NCI-H2081 (cell line): Measurements from ENCODE around the gene LDLRAD1.
"Not testable (repeated sequence)": the region's sequence is repeated elsewhere in the genome, so short reads cannot be mapped to it uniquely, and the experiment has no call there.

Experiments used
- DNase-seq, 2 experiments: peaks; one replicate each; lab custom pipeline; 2025; lab: John Stamatoyannopoulos, UW

LDLRAD1 gene

GRCh38 chr1:53992085-53992874, 25.7 kb downstream of the LDLRAD1 start:
- no peak for DNase-seq

GRCh38 chr1:53987880-53988279, 30.1 kb downstream of the LDLRAD1 start:
- DNase-seq, result no peak

GRCh38 chr1:53986458-53986857, 31.5 kb downstream of the LDLRAD1 start:
- no peak for DNase-seq

- no peak for DNase-seq
Observed at GRCh38 chr1:53984726-53985125, 33.3 kb downstream of the LDLRAD1 start.

GRCh38 chr1:53982763-53983104, 35.3 kb downstream of the LDLRAD1 start:
- no peak for DNase-seq

- DNase-seq, result peak; percentile 8 to 26
Observed at GRCh38 chr1:53982034-53982762, 35.8 kb downstream of the LDLRAD1 start.

GRCh38 chr1:53981220-53981619, 36.8 kb downstream of the LDLRAD1 start:
- no peak for DNase-seq

GRCh38 chr1:53979712-53980450, 38.1 kb downstream of the LDLRAD1 start:
- DNase-seq, result no peak

GRCh38 chr1:53975861-53976260, 42.1 kb downstream of the LDLRAD1 start:
- no peak for DNase-seq

- DNase-seq, result no peak
Observed at GRCh38 chr1:53971718-53972117, 46.3 kb downstream of the LDLRAD1 start.

- DNase-seq, result not testable (repeated sequence)
Observed at GRCh38 chr1:53969323-53969722, 48.7 kb downstream of the LDLRAD1 start.

GRCh38 chr1:53968125-53968513, 49.9 kb downstream of the LDLRAD1 start:
- DNase-seq, result peak; percentile 14 to 64

- DNase-seq, result no peak
Observed at GRCh38 chr1:53967409-53968124, 50.4 kb downstream of the LDLRAD1 start.

- no peak for DNase-seq
Observed at GRCh38 chr1:53966794-53967193, 51.2 kb downstream of the LDLRAD1 start.

GRCh38 chr1:53964109-53964508, 53.9 kb downstream of the LDLRAD1 start:
- no peak for DNase-seq

GRCh38 chr1:53963460-53963859, 54.5 kb downstream of the LDLRAD1 start:
- DNase-seq, result no peak

- DNase-seq, result no peak
Observed at GRCh38 chr1:53962395-53962794, 55.6 kb downstream of the LDLRAD1 start.

GRCh38 chr1:53959664-53960250, 58.2 kb downstream of the LDLRAD1 start:
- peak in 1 of 2 experiments; percentile 15 for DNase-seq
